Adrenal gland (tissue), 5 donors: ENCODE measurements around the gene RNF167.

Experiments used
- POLR2A ChIP-seq, 2 donors: fragments of 450-650 bp; IDR thresholded peaks; one replicate each; pipeline ENCODE4 v1.6.1; 2017; ENCODE audit warnings: antibody characterized with exemption in 2 of 2, mild to moderate bottlenecking in 2 of 2, moderate library complexity in 1 of 2
- TF ChIP-seq, protein P1 (sequence below), 6 experiments: fragments of 450-650 bp in 4 of 6; fragments of 200-600 bp in 2 of 6; sonication (generic) in 1 of 6; IDR thresholded peaks; 1 replicate in 5 of 6; 2 replicates in 1 of 6; pipeline versions ENCODE4 v1.5.1 to v1.8.0; 2016 to 2021; ENCODE audit warnings: antibody characterized with exemption in 6 of 6, mild to moderate bottlenecking in 2 of 6, moderate library complexity in 1 of 6
- donor health status: DM: no; HTN: no; CAD: no.

DNA sequence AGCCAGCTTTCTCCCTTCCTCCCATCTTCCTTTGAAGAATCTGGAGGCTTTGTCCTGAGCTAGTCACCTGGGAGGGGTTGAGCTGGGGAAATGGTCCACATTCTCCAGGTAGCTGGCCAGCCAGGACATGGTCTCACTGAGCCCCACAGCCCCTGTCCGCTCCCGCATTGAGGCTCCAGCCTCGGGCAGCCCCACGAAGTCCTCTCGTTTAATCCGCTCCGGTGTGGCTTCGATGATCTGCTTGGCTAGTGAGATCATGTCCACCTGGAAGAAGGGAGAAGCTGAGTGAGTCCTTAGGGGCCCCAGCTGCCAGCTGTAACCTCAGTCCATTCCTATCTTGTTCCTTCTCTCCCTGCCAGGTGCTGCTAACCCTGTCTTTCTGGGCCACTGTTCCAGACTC lies 30.2 kb downstream of the RNF167 start:
- no peak for TF ChIP-seq POLR2A (IDR thresholded peaks at IDR 0.05)
- TF ChIP-seq, protein P1, sequence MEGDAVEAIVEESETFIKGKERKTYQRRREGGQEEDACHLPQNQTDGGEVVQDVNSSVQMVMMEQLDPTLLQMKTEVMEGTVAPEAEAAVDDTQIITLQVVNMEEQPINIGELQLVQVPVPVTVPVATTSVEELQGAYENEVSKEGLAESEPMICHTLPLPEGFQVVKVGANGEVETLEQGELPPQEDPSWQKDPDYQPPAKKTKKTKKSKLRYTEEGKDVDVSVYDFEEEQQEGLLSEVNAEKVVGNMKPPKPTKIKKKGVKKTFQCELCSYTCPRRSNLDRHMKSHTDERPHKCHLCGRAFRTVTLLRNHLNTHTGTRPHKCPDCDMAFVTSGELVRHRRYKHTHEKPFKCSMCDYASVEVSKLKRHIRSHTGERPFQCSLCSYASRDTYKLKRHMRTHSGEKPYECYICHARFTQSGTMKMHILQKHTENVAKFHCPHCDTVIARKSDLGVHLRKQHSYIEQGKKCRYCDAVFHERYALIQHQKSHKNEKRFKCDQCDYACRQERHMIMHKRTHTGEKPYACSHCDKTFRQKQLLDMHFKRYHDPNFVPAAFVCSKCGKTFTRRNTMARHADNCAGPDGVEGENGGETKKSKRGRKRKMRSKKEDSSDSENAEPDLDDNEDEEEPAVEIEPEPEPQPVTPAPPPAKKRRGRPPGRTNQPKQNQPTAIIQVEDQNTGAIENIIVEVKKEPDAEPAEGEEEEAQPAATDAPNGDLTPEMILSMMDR (IDR thresholded peaks at IDR 0.05), result no peak
